Gastrocnemius medialis (tissue), 4 donors: Measurements from ENCODE around the gene KPRP.

Experiments used
- CTCF ChIP-seq, 5 experiments: fragments of 450-650 bp in 3 of 5; fragments of 200-600 bp in 2 of 5; sonication (generic) in 2 of 5; IDR thresholded peaks in 4 of 5; conservative IDR thresholded peaks in 1 of 5; 1 replicate in 4 of 5; 2 replicates in 1 of 5; pipeline ENCODE4 v1.5.1; 2016 to 2019; ENCODE audit warnings: antibody characterized with exemption in 5 of 5, mild to moderate bottlenecking in 3 of 5, moderate library complexity in 3 of 5
- POLR2A ChIP-seq, 2 donors: fragments of 450-650 bp; IDR thresholded peaks; one replicate each; pipeline ENCODE4 v1.6.1; 2017; ENCODE audit warnings: antibody characterized with exemption in 2 of 2, mild to moderate bottlenecking in 2 of 2, moderate library complexity in 2 of 2

- no peak for TF ChIP-seq POLR2A (IDR thresholded peaks at IDR 0.05)
- TF ChIP-seq CTCF (IDR thresholded peaks at IDR 0.05 in 4 of 5, conservative IDR thresholded peaks at IDR 0.05 in 1 of 5): no peak
Measured at GRCh38 chr1:152756872-152757271, 953 bp upstream of the KPRP start.
